ENCODE measurements around the gene DDA1.

Gene DDA1

DNA sequence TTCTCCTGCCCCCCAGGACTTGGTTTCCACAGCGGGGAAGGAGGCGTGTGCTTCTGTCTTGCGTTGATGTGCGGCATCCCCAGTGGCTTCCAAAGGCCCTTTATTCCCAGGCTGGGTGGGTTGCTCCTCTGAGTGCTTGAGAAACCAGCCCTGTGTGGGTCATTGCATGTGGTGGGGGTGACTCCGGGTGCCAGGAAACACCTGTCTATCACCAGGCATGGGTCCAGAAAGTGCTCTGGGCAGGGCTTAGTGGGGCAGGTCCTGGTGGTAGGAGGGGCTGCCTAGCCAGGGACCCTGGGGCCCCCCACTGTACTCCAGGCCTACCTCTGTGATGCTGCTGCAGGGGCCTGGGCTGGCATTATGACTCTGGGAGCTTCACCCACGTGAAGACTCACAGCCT lies 9.6 kb downstream of the DDA1 start:
- Histone ChIP-seq H3K27ac (ENCODE audit: low read length) (no peak overlapping the region), H3K4me3 (ENCODE audit: low read length) (no peak overlapping the region), H3K79me2 (ENCODE audit: low read length) (peaks cover 7% of the 10 kb centered on the region), H3K36me3 (replicated peaks; ENCODE audit: insufficient read depth, low read length) (0 out of 2 replicates have a peak, but pooled peaks cover 4% of the 10 kb centered on the region), H3K9me2 (replicated peaks; ENCODE audit: insufficient read depth, low read length) (no peaks in the 10 kb centered on the region), H3K27me3 (replicated peaks; ENCODE audit: insufficient read depth, low read length) (no peaks in the 10 kb centered on the region), H3K4me2 (ENCODE audit: low read depth, low read length) (no peak overlapping the region), H2AFZ (ENCODE audit: low read length) (no peak overlapping the region), H3F3A (ENCODE audit: insufficient read depth, low read length) (no peaks in the 10 kb centered on the region), H3K4me1 (ENCODE audit: low read length) (no peaks in the 10 kb centered on the region), H3K9me3 (replicated peaks; ENCODE audit: insufficient read depth, low read length) (no peaks in the 10 kb centered on the region), H4K20me1 (ENCODE audit: insufficient read depth, low read length) (no peaks in the 10 kb centered on the region), H3K9ac (ENCODE audit: low read length) (no peak overlapping the region)
- DNase-seq, result no peak
- TF ChIP-seq EZH2 (optimal IDR thresholded peaks at IDR 0.05; ENCODE audit: low read depth, low read length), result no peak
- TF ChIP-seq EZH2phosphoT487 (IDR thresholded peaks at IDR 0.05; ENCODE audit: low read length), result no peak
- TF ChIP-seq, protein P1, sequence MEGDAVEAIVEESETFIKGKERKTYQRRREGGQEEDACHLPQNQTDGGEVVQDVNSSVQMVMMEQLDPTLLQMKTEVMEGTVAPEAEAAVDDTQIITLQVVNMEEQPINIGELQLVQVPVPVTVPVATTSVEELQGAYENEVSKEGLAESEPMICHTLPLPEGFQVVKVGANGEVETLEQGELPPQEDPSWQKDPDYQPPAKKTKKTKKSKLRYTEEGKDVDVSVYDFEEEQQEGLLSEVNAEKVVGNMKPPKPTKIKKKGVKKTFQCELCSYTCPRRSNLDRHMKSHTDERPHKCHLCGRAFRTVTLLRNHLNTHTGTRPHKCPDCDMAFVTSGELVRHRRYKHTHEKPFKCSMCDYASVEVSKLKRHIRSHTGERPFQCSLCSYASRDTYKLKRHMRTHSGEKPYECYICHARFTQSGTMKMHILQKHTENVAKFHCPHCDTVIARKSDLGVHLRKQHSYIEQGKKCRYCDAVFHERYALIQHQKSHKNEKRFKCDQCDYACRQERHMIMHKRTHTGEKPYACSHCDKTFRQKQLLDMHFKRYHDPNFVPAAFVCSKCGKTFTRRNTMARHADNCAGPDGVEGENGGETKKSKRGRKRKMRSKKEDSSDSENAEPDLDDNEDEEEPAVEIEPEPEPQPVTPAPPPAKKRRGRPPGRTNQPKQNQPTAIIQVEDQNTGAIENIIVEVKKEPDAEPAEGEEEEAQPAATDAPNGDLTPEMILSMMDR (IDR thresholded peaks at IDR 0.05; ENCODE audit: low read length), result no peak

GRCh38 chr19:17319473-17320238 lies 10.3 kb downstream of the DDA1 start:
- Histone ChIP-seq H3K9ac (ENCODE audit: low read length) (no peak overlapping the region), H2AFZ (ENCODE audit: low read length) (no peak overlapping the region), H3K79me2 (ENCODE audit: low read length) (0 out of 2 replicates have a peak, but pooled peaks cover under 1% of the 10 kb centered on the region), H3K9me2 (replicated peaks; ENCODE audit: insufficient read depth, low read length) (no peaks in the 10 kb centered on the region), H3K4me1 (ENCODE audit: low read length) (no peaks in the 10 kb centered on the region), H3K27me3 (replicated peaks; ENCODE audit: insufficient read depth, low read length) (no peaks in the 10 kb centered on the region), H3K27ac (ENCODE audit: low read length) (no peak overlapping the region), H3K4me3 (ENCODE audit: low read length) (no peak overlapping the region), H3K4me2 (ENCODE audit: low read depth, low read length) (no peak overlapping the region), H3K9me3 (replicated peaks; ENCODE audit: insufficient read depth, low read length) (no peaks in the 10 kb centered on the region), H3K36me3 (replicated peaks; ENCODE audit: insufficient read depth, low read length) (0 out of 2 replicates have a peak, but pooled peaks cover under 1% of the 10 kb centered on the region), H4K20me1 (ENCODE audit: insufficient read depth, low read length) (no peaks in the 10 kb centered on the region), H3F3A (ENCODE audit: insufficient read depth, low read length) (no peaks in the 10 kb centered on the region)
- TF ChIP-seq EZH2 (optimal IDR thresholded peaks at IDR 0.05; ENCODE audit: low read depth, low read length), result no peak
- TF ChIP-seq, protein P1 (IDR thresholded peaks at IDR 0.05; ENCODE audit: low read length), result no peak
- TF ChIP-seq EZH2phosphoT487 (IDR thresholded peaks at IDR 0.05; ENCODE audit: low read length), result no peak
- DNase-seq, result no peak

GRCh38 chr19:17320435-17320834 lies 11.1 kb downstream of the DDA1 start:
- no peak overlapping the region for H3K9ac ChIP-seq (ENCODE audit: low read length)
- TF ChIP-seq EZH2phosphoT487 (IDR thresholded peaks at IDR 0.05; ENCODE audit: low read length) (no peak), EZH2 (optimal IDR thresholded peaks at IDR 0.05; ENCODE audit: low read depth, low read length) (no peak)
- TF ChIP-seq, protein P1 (IDR thresholded peaks at IDR 0.05; ENCODE audit: low read length), result no peak
- no peaks in the 10 kb centered on the region for H3K36me3 ChIP-seq (replicated peaks; ENCODE audit: insufficient read depth, low read length)
- no peak overlapping the region for H2AFZ ChIP-seq (ENCODE audit: low read length)
- no peak overlapping the region for H3K27ac ChIP-seq (ENCODE audit: low read length)
- no peaks in the 10 kb centered on the region for H3K9me2 ChIP-seq (replicated peaks; ENCODE audit: insufficient read depth, low read length)
- H3K27me3 ChIP-seq (replicated peaks; ENCODE audit: insufficient read depth, low read length), result no peaks in the 10 kb centered on the region
- H3K4me1 ChIP-seq (ENCODE audit: low read length), result no peaks in the 10 kb centered on the region
- no peak overlapping the region for H3K4me2 ChIP-seq (ENCODE audit: low read depth, low read length)
- no peaks in the 10 kb centered on the region for H4K20me1 ChIP-seq (ENCODE audit: insufficient read depth, low read length)
- H3K9me3 ChIP-seq (replicated peaks; ENCODE audit: insufficient read depth, low read length), result no peaks in the 10 kb centered on the region
- no peaks in the 10 kb centered on the region for H3K79me2 ChIP-seq (ENCODE audit: low read length)
- no peak for DNase-seq
- no peak overlapping the region for H3K4me3 ChIP-seq (ENCODE audit: low read length)
- H3F3A ChIP-seq (ENCODE audit: insufficient read depth, low read length), result no peaks in the 10 kb centered on the region
